Vagina (tissue), 2 donors: ENCODE results near the gene MED28. TPM values are rescaled to one million over a fixed set of nuclear protein-coding genes. Genes with fewer than 3 reads are reported as not detected.

Experiments used
- DNase-seq, 2 donors: peaks; one replicate each; pipeline ENCODE4 v3.0.0-alpha.2; 2017; ENCODE audit errors: extremely low spot score in 2 of 2
- H3K27ac ChIP-seq: fragments of 200-600 bp; sonication (generic); one replicate; pipeline ENCODE4 v1.5.1; 2019
- H3K27me3 ChIP-seq: fragments of 200-600 bp; sonication (generic); one replicate; pipeline ENCODE4 v1.5.1; 2019
- H3K36me3 ChIP-seq, 2 donors: fragments of 200-600 bp; sonication (generic); one replicate each; pipeline ENCODE4 v1.5.1; 2017 to 2019
- H3K4me1 ChIP-seq: fragments of 200-600 bp; sonication (generic); one replicate; pipeline ENCODE4 v1.5.1; 2019
- H3K4me3 ChIP-seq, 2 donors: fragments of 200-600 bp; sonication (generic); 1 replicate in 1 of 2; 2 replicates in 1 of 2; pipeline ENCODE4 v1.5.1; 2016 to 2019
- H3K9me3 ChIP-seq: fragments of 200-600 bp; sonication (generic); one replicate; pipeline ENCODE4 v1.5.1; 2019
- CTCF ChIP-seq, 3 experiments: fragments of 450-650 bp in 2 of 3; fragments of 200-600 bp in 1 of 3; sonication (generic) in 1 of 3; IDR thresholded peaks; one replicate each; pipeline ENCODE4 v1.5.1; 2017 to 2019; ENCODE audit warnings: antibody characterized with exemption in 3 of 3, mild to moderate bottlenecking in 2 of 3, moderate library complexity in 2 of 3
- POLR2A ChIP-seq, 2 donors: fragments of 450-650 bp; IDR thresholded peaks; one replicate each; pipeline ENCODE4 v1.6.1; 2017; ENCODE audit warnings: antibody characterized with exemption in 2 of 2, mild to moderate bottlenecking in 2 of 2, moderate library complexity in 2 of 2
- POLR2AphosphoS5 ChIP-seq, 2 donors: sonication (generic); formaldehyde crosslinking; IDR thresholded peaks; one replicate each; pipeline ENCODE4 v1.9.0; 2017; ENCODE audit warnings: antibody characterized with exemption in 2 of 2, mild to moderate bottlenecking in 2 of 2, low read depth in 1 of 2; ENCODE audit not compliant: insufficient read depth in 1 of 2
- intact Hi-C: fragments of 100-400 bp; cut with DNase I; formaldehyde crosslinking; loops from one replicate; pipeline ENCODE4 v1.15.1; 2023
- total RNA-seq: library from RNA; depleted of rRNA; stranded (reverse); fragments of >200 nt; gene quantifications from one replicate; pipeline ENCODE4 v1.2.3, GENCODE V29; 2016

Gene MED28
- total RNA-seq, 1 donor from 2014 or later: 14.0 TPM

- Histone ChIP-seq H3K36me3 (peaks cover 0 to 42% of the 10 kb centered on the region in 2 donors), H3K9me3 (no peaks in the 10 kb centered on the region), H3K27ac (no peak overlapping the region), H3K4me1 (no peaks in the 10 kb centered on the region), H3K27me3 (no peaks in the 10 kb centered on the region), H3K4me3 (no peak overlapping the region)
- DNase-seq: no peak
- intact Hi-C loops: no loop called here
- TF ChIP-seq POLR2A (IDR thresholded peaks at IDR 0.05) (no peak), CTCF (IDR thresholded peaks at IDR 0.05) (no peak), POLR2AphosphoS5 (IDR thresholded peaks at IDR 0.05; ENCODE audit: insufficient read depth in 1 of 2, low read depth in 1 of 2) (no peak)
Measured at GRCh38 chr4:17595471-17596005, 18.9 kb upstream of the MED28 start.

- Histone ChIP-seq H3K4me3 (no peak overlapping the region), H3K4me1 (no peaks in the 10 kb centered on the region), H3K27ac (no peak overlapping the region), H3K9me3 (no peaks in the 10 kb centered on the region), H3K27me3 (no peaks in the 10 kb centered on the region), H3K36me3 (peaks cover 0 to 42% of the 10 kb centered on the region in 2 donors)
- intact Hi-C loops: no loop called here
- DNase-seq: no peak
- TF ChIP-seq POLR2AphosphoS5 (IDR thresholded peaks at IDR 0.05; ENCODE audit: insufficient read depth in 1 of 2, low read depth in 1 of 2): no peak
- TF ChIP-seq CTCF (IDR thresholded peaks at IDR 0.05): no peak
- no peak for TF ChIP-seq POLR2A (IDR thresholded peaks at IDR 0.05)
Measured at GRCh38 chr4:17597517-17597916, 16.9 kb upstream of the MED28 start.

GRCh38 chr4:17599826-17600225 is 14.6 kb upstream of the MED28 start:
- Histone ChIP-seq H3K27me3 (no peaks in the 10 kb centered on the region), H3K4me3 (no peak overlapping the region), H3K27ac (no peak overlapping the region), H3K9me3 (no peaks in the 10 kb centered on the region), H3K36me3 (peaks cover 0 to 48% of the 10 kb centered on the region in 2 donors), H3K4me1 (no peaks in the 10 kb centered on the region)
- intact Hi-C loops: no loop called here
- TF ChIP-seq POLR2AphosphoS5 (IDR thresholded peaks at IDR 0.05; ENCODE audit: insufficient read depth in 1 of 2, low read depth in 1 of 2): no peak
- TF ChIP-seq POLR2A (IDR thresholded peaks at IDR 0.05): no peak
- no peak for TF ChIP-seq CTCF (IDR thresholded peaks at IDR 0.05)
- DNase-seq: no peak

GRCh38 chr4:17605236-17605635 is 9.2 kb upstream of the MED28 start:
- H3K4me1 ChIP-seq: no peaks in the 10 kb centered on the region

More at GRCh38 chr4:17605236-17605635, 9.2 kb upstream of the MED28 start:
- H3K36me3 ChIP-seq: peaks cover 0 to 38% of the 10 kb centered on the region in 2 donors
- no peak for DNase-seq
- no peaks in the 10 kb centered on the region for H3K9me3 ChIP-seq
- H3K27ac ChIP-seq: no peak overlapping the region
- no peak overlapping the region for H3K4me3 ChIP-seq
- H3K27me3 ChIP-seq: no peaks in the 10 kb centered on the region
- intact Hi-C loops: no loop called here
- TF ChIP-seq CTCF (IDR thresholded peaks at IDR 0.05) (no peak), POLR2AphosphoS5 (IDR thresholded peaks at IDR 0.05; ENCODE audit: insufficient read depth in 1 of 2, low read depth in 1 of 2) (no peak), POLR2A (IDR thresholded peaks at IDR 0.05) (no peak)
